HK-2 (cell line): Measurements from ENCODE around the gene CSF3.
"Not testable (repeated sequence)": the region's sequence is repeated elsewhere in the genome, so short reads cannot be mapped to it uniquely, and the experiment has no call there.

Experiments used
- DNase-seq: peaks from one replicate; pipeline ENCODE4 v3.0.0-alpha.2; 2018; ENCODE audit not compliant: unreplicated experiment

Gene CSF3

GRCh38 chr17:39997543-39997942 lies 17.7 kb upstream of the CSF3 start:
- DNase-seq: no peak

DNA sequence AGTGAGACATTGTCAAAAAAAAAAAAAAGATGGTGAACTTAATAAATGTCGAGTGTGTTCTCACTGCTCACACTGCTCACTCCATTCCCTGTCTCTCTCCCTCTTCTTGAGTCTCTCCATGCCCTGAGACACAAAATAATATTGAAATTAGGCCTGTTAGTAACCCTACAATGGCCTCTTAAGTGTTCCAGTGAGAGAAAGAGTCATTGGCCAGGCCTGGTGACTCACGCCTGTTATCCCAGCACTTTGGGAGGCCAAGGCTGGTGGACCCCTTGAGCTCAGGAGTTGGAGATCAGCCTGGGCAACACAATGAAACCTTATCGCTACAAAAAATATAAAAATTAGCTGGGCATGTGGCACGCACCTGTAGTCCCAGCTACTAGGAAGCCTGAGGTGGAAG lies 16.2 kb upstream of the CSF3 start:
- DNase-seq: no peak

- DNase-seq: no peak
Observed at GRCh38 chr17:40000161-40000560, 15.1 kb upstream of the CSF3 start.

DNA sequence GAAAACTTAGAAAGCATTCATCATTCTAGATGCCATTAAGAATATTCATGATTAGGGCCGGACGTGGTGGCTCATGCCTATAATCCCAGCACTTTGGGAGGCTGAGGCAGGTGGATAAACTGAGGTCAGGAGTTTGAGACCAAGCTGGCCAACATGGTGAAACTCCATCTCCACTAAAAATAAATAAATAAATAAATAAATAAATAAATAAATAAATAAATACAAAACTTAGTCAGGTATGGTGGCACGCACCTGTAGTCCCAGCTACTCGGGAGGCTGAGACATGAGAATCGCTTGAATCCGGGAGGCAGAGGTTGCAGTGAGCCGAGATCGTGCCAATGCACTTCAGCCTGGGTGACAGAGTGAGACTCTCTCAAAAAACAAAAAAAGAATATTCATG lies 13.9 kb upstream of the CSF3 start:
- DNase-seq: not testable (repeated sequence)

DNA sequence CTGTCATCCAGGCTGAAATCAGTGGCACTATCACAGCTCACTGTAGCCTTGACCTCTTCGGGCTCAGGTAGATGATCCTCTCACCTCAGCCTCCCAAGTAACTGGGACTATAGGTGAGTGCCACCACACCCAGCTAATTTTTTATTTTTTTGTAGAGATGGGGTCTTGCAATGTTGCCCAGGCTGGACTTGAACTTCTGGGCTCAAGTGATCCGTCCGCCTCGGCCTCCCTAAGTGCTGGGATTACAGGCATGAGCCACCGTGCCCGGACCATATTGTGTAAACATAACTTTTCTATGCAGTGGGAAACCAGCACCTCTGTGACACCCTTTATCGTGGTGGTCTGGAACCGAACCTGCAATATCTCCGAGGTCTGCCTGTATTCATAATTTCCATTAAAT lies 11.2 kb upstream of the CSF3 start:
- DNase-seq: no peak

- no peak for DNase-seq
Observed at GRCh38 chr17:40004712-40005111, 10.5 kb upstream of the CSF3 start.

DNA sequence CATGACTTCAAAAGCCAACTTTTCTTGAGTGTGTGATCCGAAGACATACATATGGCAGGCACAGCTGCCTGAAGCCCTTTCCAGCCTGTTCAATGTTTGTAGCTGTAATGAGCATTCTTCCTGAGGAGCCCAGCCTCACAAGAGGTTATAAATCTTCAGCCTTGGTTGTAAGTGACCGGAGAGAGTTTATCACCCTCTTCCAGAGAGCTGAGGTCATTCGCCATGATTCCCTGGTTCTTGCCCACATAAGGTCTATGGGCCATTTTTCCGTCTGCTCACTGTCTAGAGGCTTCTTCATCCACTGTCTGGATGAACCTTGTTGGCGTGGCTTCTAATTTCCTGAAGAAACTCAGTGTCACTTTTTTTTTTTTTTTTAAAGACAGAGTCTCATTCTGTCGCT lies 9.7 kb upstream of the CSF3 start:
- no peak for DNase-seq

DNA sequence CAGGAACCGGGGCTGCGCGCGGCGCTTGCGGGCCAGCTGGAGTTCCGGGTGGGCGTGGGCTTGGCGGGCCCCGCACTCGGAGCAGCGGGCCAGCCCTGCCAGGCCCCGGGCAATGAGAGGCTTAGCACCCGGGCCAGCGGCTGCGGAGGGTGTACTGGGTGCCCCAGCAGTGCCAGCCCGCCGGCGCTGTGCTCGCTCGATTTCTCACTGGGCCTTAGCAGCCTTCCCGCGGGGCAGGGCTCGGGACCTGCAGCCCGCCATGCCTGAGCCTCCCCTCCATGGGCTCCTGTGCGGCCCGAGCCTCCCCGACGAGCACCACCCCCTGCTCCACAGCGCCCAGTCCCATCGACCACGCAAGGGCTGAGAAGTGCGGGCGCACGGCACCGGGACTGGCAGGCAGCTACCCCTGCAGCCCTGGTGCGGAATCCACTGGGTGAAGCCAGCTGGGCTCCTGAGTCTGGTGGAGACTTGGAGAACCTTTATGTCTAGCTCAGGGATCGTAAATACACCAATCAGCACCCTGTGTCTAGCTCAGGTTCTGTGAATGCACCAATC lies 4.2 kb upstream of the CSF3 start:
- not testable (repeated sequence) for DNase-seq

GRCh38 chr17:40012017-40012647 lies 3.1 kb upstream of the CSF3 start:
- not testable (repeated sequence) for DNase-seq

DNA sequence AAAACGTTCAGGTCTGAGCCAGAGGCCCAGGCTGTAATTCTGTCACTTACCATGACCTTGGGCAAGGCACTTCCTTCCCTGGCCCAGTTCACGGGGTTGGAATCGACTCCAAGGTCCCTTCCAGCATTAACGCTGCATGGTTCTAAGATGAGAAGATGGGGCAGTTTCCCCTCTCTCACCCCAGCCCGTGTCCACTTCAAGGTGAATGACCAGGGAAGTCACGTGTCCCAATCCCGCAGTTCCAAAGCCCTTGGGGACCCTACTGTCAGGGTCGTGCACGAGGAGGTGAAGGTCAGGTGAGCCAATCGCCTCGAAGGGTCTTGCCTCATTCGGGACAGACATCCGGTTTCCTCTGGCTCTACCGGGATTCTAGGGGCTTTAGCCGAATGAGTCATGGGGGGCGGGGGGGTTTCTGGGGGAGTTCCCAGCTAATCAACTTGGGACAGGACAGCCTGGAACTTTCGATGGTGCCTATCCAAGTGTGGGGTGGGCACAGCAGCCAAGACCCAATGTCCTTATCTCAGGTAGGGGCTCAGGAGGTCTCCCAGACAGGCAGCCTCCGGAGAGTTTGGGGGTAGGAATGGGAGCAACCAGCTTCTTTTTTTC lies 762 bp upstream of the CSF3 start:
- no peak for DNase-seq

GRCh38 chr17:40015998-40016985 lies 1.1 kb downstream of the CSF3 start:
- no peak for DNase-seq

DNA sequence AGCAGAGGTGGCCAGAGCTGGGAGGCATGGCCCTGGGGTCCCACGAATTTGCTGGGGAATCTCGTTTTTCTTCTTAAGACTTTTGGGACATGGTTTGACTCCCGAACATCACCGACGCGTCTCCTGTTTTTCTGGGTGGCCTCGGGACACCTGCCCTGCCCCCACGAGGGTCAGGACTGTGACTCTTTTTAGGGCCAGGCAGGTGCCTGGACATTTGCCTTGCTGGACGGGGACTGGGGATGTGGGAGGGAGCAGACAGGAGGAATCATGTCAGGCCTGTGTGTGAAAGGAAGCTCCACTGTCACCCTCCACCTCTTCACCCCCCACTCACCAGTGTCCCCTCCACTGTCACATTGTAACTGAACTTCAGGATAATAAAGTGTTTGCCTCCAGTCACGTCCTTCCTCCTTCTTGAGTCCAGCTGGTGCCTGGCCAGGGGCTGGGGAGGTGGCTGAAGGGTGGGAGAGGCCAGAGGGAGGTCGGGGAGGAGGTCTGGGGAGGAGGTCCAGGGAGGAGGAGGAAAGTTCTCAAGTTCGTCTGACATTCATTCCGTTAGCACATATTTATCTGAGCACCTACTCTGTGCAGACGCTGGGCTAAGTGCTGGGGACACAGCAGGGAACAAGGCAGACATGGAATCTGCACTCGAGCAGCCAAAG lies 2.3 kb downstream of the CSF3 start:
- no peak for DNase-seq

DNA sequence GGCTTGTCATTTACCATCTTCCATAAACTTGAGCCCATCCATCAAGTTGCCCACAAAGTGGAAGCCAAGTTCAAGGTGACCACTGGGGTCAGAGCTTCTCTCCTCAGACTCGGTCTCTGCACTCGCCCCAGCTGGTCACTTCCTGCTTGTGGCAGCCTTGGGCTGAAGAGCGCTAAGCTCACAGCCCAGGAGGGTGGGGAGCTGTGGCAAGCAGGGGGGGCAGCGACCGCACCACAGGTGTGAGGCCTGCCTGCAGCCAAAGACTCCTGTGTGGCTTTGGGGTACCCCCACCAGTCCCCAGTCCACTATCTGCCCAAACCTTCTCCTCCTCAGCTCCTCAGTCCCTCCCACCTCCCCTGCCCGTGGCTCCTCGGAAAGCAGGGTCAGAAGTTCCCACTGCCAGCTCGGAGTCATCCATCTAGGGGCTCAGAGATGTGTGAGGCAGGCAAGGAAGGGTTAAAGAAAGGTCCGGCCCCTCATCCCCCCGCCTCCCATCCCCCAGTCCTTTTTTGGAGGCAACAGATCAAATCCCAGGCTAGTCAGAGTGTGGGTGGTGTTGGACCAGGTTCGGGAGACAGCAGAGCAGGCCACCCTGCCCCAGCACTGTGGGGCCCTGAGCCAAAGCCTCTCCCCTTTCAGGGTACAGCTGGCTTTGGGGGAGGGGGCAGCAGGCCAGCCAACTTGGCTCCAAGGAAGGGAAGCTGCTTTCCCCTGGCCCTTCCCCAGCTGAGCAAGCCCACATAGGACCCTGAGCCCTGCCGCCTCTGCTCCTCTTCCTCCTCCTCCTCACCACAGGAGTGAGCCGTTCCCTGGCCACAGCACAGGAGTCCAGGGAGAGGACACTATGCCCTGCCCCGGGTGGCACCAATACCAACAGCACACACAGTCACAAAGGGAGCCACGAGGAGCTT lies 3.2 kb downstream of the CSF3 start:
- no peak for DNase-seq

- no peak for DNase-seq
Observed at GRCh38 chr17:40019140-40019991, 4.1 kb downstream of the CSF3 start.

DNA sequence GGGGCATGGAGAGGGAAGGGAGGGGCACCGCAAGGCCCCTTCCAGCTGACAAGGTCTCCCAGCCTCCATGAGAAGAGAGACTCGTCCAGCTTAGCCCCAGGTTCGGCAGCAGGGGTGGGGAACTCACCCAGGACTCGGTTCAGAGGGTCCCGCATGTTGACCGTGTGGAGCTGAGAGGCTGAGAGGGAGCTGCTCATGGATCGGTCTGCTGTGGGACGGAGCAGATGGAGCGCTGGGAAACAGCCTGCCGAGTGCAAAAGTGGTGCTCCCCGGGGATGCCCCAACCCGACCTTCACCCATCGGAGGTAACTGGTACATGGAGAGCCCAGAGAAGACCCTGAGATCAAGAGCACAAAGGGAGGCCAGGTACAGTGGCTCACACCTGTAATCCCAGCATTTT lies 4.9 kb downstream of the CSF3 start:
- DNase-seq: no peak

- peak; percentile 71 for DNase-seq
Observed at GRCh38 chr17:40021451-40021971, 6.3 kb downstream of the CSF3 start.

- no peak for DNase-seq
Observed at GRCh38 chr17:40022497-40022896, 7.3 kb downstream of the CSF3 start.

DNA sequence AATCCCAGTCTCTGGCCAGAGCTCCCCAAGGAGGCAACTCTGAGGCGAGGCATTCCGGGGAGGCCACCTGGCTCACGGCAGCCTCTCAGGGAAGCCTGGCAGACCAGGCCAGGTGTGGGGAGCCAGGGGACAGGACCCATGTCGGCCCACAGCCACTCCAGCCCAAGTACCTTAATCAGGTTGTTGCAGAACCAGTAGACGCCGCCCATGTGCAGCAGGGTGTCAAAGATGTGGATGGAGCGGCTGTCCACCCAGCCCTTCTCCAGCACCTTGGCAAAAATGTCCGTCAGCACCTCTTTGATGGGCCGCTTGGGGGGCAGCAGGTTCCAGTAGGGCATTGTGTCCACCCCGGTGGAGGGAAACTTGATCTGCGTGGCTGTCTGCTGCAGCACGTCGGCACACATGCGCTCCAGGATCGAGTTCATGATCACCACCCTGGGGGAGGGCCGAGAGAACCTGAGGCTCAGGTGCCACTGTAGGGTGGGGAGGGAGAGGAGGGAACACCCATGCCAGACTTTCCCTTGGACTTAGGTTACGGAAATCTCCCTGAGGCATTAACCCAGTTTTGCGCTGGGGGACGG lies 7.8 kb downstream of the CSF3 start:
- DNase-seq: no peak

DNA sequence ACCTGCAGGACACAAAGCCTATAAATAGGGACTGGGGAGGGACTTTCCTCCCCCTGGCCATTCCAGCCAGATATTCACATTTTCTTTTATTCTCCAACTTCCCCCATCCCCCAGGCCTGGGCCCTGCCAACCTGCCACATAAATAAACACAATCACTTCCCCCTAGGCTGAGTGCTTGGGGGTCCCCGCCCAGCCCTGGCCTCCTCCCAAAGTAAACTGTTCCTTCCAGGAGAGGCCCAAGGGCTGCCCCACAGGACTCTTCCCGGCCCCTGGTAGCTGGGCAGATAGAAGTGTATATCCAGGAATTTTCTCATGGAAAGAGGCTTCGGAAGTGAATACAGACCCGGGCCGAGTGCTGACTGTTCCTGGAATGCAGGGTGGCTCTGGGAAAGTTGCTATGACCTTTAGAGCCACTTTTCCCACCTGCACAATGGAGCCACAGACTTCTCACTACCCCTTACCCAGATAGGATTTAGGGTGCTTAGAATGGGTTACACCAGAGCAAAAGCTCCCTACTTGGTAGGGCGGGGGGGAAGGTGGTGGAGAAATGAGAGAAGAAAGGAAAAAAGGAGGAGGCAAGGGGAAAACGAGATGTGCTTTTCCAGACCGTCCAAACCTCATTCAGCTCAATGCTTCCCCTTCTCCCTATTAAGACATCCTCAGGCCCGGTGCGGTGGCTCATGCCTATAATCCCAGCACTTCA lies 8.5 kb downstream of the CSF3 start:
- no peak for DNase-seq
